Measurements from ENCODE around the gene GSN. TPM values are rescaled to one million over a fixed set of nuclear protein-coding genes. Genes with fewer than 3 reads are reported as not detected.
A peak's percentile ranks its signal among the peaks of the same experiment; 100 is the strongest.

Gene GSN
- total RNA-seq, 1 experiment from 2014 or later = 278 TPM

DNA sequence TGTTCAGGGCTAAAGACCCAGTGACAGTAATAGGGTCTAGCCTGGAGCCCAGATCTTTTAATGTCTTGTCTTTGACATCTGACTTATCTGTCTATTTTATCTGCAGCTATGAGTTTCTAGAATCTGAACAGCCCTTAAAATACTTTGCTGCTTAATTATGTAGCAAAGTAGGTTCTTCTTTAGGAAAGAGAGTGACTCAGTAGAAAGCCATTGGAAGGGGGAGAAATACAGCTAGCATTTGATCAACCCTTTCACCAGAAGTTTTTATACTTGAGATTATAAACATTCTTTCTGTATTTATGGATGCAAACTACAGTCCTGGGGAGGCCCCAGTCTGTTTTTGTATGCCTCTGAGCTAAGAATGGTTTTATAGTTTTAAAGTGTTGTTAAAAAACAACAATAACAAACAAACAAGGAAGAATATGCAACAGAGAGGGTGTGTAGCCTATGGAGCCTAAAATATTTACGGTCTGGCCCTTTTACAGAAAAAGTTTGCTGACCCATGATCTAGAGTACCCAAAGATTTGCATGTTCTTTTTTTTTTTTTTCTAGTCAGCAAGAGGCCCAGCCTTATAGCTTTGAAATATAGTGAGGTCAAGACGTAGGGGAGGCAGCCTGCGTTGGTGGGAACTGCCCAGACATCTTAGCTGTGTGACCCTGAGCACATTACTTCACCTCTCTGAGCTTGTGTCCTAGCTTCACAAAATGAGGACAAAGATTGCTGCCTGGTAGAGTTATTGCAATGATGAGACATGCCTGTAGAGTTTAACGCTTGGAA lies 9.7 kb downstream of the GSN start:
- H3K27me3 ChIP-seq (ENCODE audit: control insufficient read depth, insufficient read depth, low read length) = no peaks in the 10 kb centered on the region
- H3K27ac ChIP-seq (ENCODE audit: low read length) = peak overlapping the region; percentile 99
- no peaks in the 10 kb centered on the region for H3K36me3 ChIP-seq (ENCODE audit: control insufficient read depth, insufficient read depth, low read length)
- H3K4me3 ChIP-seq (ENCODE audit: low read depth in 2 of 2, low read length in 2 of 2) = no peak overlapping the region
- TF ChIP-seq TCF7L2 (IDR thresholded peaks at IDR 0.05; ENCODE audit: low read depth, low read length) = peak; percentile 45; the same call in 1 of the 2 replicates
- no peak for TF ChIP-seq SIN3A (IDR thresholded peaks at IDR 0.05; ENCODE audit: borderline replicate concordance, insufficient read depth, low read depth, low read length)
- H3K4me1 ChIP-seq (ENCODE audit: control insufficient read depth, insufficient read depth, low read length) = peaks cover 92% of the 10 kb centered on the region
- no peaks in the 10 kb centered on the region for H3K9me3 ChIP-seq (ENCODE audit: control insufficient read depth, insufficient read depth, low read depth, low read length)
- no peak for ATAC-seq
- BruUV-seq (replicated peaks) = no TSS peak
- ChIA-PET CTCF (interaction anchor here (0.9 to 1.4 kb wide), 4 partner anchors 10 to 42 kb away, joined by 3 to 12 read pairs (median 4); partner anchors contain the start of gene GSN), POLR2A (interaction anchor here (0.5 to 0.7 kb wide), 2 partner anchors 10 kb away, joined by 3 to 6 read pairs; partner anchors contain the start of gene GSN)
- intact Hi-C loops (cut with micrococcal nuclease; ENCODE audit: unreplicated experiment) = no loop called here
- no peak for DNase-seq (ENCODE audit: low read depth, low spot score)
- in situ Hi-C loops (cut with HindIII; ENCODE audit: low pct_unique_long_range_greater_than_20kb, low sequenced_read_pairs) = no loop called here

DNA sequence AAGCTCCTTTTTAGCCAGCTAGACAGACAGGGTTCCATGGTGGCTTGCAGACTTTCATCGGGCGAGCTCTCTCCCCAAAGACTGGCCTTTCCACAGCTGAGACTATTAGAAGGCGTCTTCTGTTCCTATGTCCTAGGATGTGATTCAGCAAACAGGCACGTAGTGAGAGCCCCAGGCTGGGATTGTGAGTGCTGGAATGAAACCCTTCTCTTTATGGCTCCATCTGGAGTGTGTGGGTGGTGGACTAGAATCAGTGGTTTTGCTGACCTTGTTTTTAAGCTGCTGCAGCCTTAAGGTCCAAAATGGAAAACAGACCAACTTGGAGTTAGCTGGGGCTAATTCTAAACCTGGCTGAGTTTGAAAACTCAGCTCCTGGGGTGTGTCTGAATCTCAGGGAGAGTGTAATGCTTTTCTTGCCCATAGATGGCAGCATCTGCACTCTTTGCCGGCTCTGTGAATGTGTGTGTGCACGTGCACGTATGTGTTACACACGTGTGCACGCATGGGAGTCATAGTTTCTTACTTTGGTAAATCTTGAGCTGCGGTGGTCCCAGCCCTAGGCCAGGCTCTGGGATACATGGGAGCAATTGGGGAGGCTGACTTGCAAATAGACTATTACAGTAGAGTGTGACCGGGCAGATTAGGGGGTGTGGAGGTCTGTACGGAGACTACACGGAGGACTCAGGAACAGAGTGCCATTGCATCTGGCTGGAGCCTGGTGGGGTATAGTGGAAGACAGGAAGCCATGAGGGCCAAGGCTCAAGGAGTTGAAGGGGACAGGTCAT lies 10.7 kb downstream of the GSN start:
- TF ChIP-seq POLR2AphosphoS5 (IDR thresholded peaks at IDR 0.05; ENCODE audit: low read depth, low read length) = no peak
- no peak for TF ChIP-seq TCF7L2 (IDR thresholded peaks at IDR 0.05; ENCODE audit: low read depth, low read length)
- TF ChIP-seq, protein P1, sequence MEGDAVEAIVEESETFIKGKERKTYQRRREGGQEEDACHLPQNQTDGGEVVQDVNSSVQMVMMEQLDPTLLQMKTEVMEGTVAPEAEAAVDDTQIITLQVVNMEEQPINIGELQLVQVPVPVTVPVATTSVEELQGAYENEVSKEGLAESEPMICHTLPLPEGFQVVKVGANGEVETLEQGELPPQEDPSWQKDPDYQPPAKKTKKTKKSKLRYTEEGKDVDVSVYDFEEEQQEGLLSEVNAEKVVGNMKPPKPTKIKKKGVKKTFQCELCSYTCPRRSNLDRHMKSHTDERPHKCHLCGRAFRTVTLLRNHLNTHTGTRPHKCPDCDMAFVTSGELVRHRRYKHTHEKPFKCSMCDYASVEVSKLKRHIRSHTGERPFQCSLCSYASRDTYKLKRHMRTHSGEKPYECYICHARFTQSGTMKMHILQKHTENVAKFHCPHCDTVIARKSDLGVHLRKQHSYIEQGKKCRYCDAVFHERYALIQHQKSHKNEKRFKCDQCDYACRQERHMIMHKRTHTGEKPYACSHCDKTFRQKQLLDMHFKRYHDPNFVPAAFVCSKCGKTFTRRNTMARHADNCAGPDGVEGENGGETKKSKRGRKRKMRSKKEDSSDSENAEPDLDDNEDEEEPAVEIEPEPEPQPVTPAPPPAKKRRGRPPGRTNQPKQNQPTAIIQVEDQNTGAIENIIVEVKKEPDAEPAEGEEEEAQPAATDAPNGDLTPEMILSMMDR (IDR thresholded peaks at IDR 0.05) = peak; percentile 85
- TF ChIP-seq, protein P2, sequence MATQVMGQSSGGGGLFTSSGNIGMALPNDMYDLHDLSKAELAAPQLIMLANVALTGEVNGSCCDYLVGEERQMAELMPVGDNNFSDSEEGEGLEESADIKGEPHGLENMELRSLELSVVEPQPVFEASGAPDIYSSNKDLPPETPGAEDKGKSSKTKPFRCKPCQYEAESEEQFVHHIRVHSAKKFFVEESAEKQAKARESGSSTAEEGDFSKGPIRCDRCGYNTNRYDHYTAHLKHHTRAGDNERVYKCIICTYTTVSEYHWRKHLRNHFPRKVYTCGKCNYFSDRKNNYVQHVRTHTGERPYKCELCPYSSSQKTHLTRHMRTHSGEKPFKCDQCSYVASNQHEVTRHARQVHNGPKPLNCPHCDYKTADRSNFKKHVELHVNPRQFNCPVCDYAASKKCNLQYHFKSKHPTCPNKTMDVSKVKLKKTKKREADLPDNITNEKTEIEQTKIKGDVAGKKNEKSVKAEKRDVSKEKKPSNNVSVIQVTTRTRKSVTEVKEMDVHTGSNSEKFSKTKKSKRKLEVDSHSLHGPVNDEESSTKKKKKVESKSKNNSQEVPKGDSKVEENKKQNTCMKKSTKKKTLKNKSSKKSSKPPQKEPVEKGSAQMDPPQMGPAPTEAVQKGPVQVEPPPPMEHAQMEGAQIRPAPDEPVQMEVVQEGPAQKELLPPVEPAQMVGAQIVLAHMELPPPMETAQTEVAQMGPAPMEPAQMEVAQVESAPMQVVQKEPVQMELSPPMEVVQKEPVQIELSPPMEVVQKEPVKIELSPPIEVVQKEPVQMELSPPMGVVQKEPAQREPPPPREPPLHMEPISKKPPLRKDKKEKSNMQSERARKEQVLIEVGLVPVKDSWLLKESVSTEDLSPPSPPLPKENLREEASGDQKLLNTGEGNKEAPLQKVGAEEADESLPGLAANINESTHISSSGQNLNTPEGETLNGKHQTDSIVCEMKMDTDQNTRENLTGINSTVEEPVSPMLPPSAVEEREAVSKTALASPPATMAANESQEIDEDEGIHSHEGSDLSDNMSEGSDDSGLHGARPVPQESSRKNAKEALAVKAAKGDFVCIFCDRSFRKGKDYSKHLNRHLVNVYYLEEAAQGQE (IDR thresholded peaks at IDR 0.05; ENCODE audit: insufficient read depth in 1 of 2, low read depth in 2 of 2, low read length in 1 of 2) = no peak
- TF ChIP-seq SIN3A (IDR thresholded peaks at IDR 0.05; ENCODE audit: borderline replicate concordance, insufficient read depth, low read depth, low read length) = no peak
- Histone ChIP-seq H3K36me3 (ENCODE audit: control insufficient read depth, insufficient read depth, low read length) (no peaks in the 10 kb centered on the region), H3K9me3 (ENCODE audit: control insufficient read depth, insufficient read depth, low read depth, low read length) (no peaks in the 10 kb centered on the region), H3K4me3 (ENCODE audit: low read depth in 2 of 2, low read length in 2 of 2) (peak overlapping the region; percentile 4; a peak in 1 of 4 replicates), H3K27ac (ENCODE audit: low read length) (peak overlapping the region; percentile 99), H3K27me3 (ENCODE audit: control insufficient read depth, insufficient read depth, low read length) (no peaks in the 10 kb centered on the region), H3K4me1 (ENCODE audit: control insufficient read depth, insufficient read depth, low read length) (peaks cover 90% of the 10 kb centered on the region)
- intact Hi-C loops (cut with micrococcal nuclease; ENCODE audit: unreplicated experiment) = no loop called here
- no peak for DNase-seq (ENCODE audit: low read depth, low spot score)
- peak; percentile 79 for ATAC-seq
- ChIA-PET POLR2A (interaction anchor here (0.5 kb wide), 2 partner anchors 9 to 28 kb away, joined by 6 to 7 read pairs; no protein-coding TSS in a partner anchor), CTCF (interaction anchor here (0.5 to 1.4 kb wide), 8 partner anchors 9 to 209 kb away, joined by 3 to 12 read pairs (median 4); partner anchors contain the start of gene GSN)
- BruUV-seq (replicated peaks) = no TSS peak
- in situ Hi-C loops (cut with HindIII; ENCODE audit: low pct_unique_long_range_greater_than_20kb, low sequenced_read_pairs) = no loop called here
